ENCODE results near the gene CD6. TPM values are rescaled to one million over a fixed set of nuclear protein-coding genes. Genes with fewer than 3 reads are reported as not detected.

The CD6 gene
- total and polyA plus RNA-seq, 4 donors = 0.61 to 8.4 (median 3.3) TPM

DNA sequence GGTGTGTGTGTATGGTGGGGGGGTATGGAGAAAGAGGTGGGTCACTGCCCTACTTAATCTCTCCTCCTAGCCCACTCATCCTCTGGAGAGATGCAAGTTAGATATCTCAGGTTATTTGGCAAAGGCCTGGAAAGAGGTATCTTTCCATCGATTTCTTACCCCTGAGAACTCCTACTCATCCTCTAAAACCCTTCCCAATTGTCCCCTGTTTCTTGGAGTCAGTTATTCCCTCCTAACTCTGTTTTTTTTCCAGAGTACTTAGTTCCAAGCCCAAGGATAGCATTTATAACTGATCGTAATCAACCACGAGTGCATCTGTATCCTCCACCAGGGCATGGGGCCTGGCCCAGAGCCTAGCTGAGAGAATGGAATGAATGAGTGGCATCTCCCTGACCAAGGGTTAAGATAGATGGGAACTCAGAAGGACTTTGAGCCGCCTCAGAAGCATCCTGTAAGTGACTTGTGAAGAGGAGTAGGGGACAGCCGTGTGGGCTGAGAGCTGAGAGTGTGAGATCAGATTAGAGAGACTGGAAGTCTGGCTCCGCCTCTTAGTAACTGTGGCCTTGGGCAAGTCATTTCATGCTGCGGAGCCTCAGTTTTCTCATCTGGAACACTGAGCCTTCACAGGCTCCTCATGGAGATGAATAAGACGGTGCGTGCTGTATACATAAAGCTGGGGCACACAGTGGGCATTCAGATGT lies 16.2 kb downstream of the CD6 start:
- Histone ChIP-seq H3K9me3 (ENCODE audit: control insufficient read depth, insufficient read depth, low read length) (no peaks in the 10 kb centered on the region), H3K4me1 (ENCODE audit: control insufficient read depth, insufficient read depth, low read length) (peaks cover under 1% of the 10 kb centered on the region), H3K27me3 (ENCODE audit: control insufficient read depth, insufficient read depth, low read length) (no peaks in the 10 kb centered on the region), H3K27ac (ENCODE audit: low read depth, low read length) (no peak overlapping the region), H3K36me3 (ENCODE audit: control insufficient read depth, insufficient read depth, low read length) (no peaks in the 10 kb centered on the region), H3K4me3 (ENCODE audit: low read depth, low read length) (no peak overlapping the region)
- no peak for DNase-seq (ENCODE audit: low read depth in 4 of 6, low spot score in 6 of 6)
- WGBS (ENCODE audit: insufficient coverage) = 93% methylated on average over 6 of the region's 9 CpGs

GRCh38 chr11:60988658-60989057 lies 17.2 kb downstream of the CD6 start:
- no peak overlapping the region for H3K27ac ChIP-seq (ENCODE audit: low read depth, low read length)
- H3K36me3 ChIP-seq (ENCODE audit: control insufficient read depth, insufficient read depth, low read length) = no peaks in the 10 kb centered on the region
- H3K4me1 ChIP-seq (ENCODE audit: control insufficient read depth, insufficient read depth, low read length) = peaks cover 5% of the 10 kb centered on the region
- DNase-seq (ENCODE audit: low read depth in 4 of 6, low spot score in 6 of 6) = no peak
- no peaks in the 10 kb centered on the region for H3K9me3 ChIP-seq (ENCODE audit: control insufficient read depth, insufficient read depth, low read length)
- no peaks in the 10 kb centered on the region for H3K27me3 ChIP-seq (ENCODE audit: control insufficient read depth, insufficient read depth, low read length)
- WGBS (ENCODE audit: insufficient coverage) = 100% methylated on average over 1 of the region's 2 CpGs
- H3K4me3 ChIP-seq (ENCODE audit: low read depth, low read length) = no peak overlapping the region

DNA sequence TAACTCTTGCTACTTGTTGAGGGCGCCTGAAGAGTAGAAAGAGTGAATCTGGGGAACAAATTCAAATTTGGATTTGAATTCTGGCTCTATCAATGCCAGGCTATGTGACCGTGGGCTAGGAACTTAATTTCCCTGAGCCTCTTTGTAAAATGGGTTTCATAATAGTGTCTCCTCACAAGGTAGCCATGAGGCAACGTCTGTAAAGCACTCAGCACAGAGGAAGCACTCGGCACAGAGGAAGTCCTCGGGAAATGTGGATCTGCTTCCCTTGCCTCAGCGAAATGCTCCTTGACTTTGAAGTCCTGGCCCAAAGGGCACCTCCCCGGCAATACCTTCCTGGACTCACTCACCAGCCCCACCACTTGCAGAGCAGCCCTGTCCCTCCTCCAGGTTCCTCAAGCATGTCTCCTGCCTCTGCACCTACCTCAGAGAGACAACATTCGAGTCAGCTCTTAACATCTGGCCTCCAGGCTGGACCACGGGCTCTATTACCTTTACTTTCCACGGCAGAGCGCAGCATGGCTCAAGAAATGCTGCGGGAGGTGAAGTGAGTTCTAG lies 17.7 kb downstream of the CD6 start:
- H3K4me3 ChIP-seq (ENCODE audit: low read depth, low read length) = no peak overlapping the region
- WGBS (ENCODE audit: insufficient coverage) = 63% methylated on average over 7 of the region's 12 CpGs
- peaks cover 5% of the 10 kb centered on the region for H3K4me1 ChIP-seq (ENCODE audit: control insufficient read depth, insufficient read depth, low read length)
- no peaks in the 10 kb centered on the region for H3K9me3 ChIP-seq (ENCODE audit: control insufficient read depth, insufficient read depth, low read length)
- no peaks in the 10 kb centered on the region for H3K36me3 ChIP-seq (ENCODE audit: control insufficient read depth, insufficient read depth, low read length)
- H3K27ac ChIP-seq (ENCODE audit: low read depth, low read length) = no peak overlapping the region
- H3K27me3 ChIP-seq (ENCODE audit: control insufficient read depth, insufficient read depth, low read length) = no peaks in the 10 kb centered on the region
- no peak for DNase-seq (ENCODE audit: low read depth in 4 of 6, low spot score in 6 of 6)

- H3K4me3 ChIP-seq (ENCODE audit: low read depth, low read length) = no peak overlapping the region
- H3K27me3 ChIP-seq (ENCODE audit: control insufficient read depth, insufficient read depth, low read length) = no peaks in the 10 kb centered on the region
- no peaks in the 10 kb centered on the region for H3K36me3 ChIP-seq (ENCODE audit: control insufficient read depth, insufficient read depth, low read length)
- H3K4me1 ChIP-seq (ENCODE audit: control insufficient read depth, insufficient read depth, low read length) = peaks cover 5% of the 10 kb centered on the region
- H3K27ac ChIP-seq (ENCODE audit: low read depth, low read length) = no peak overlapping the region
- no peaks in the 10 kb centered on the region for H3K9me3 ChIP-seq (ENCODE audit: control insufficient read depth, insufficient read depth, low read length)
- no CpG with 5 or more reads among the region's 4 CpGs for WGBS (ENCODE audit: insufficient coverage)
- DNase-seq (ENCODE audit: low read depth in 4 of 6, low spot score in 6 of 6) = no peak
These were observed 20.0 kb downstream of the CD6 start for GRCh38 chr11:60991457-60991856.

- H3K27ac ChIP-seq (ENCODE audit: low read depth, low read length) = no peak overlapping the region
- no peaks in the 10 kb centered on the region for H3K9me3 ChIP-seq (ENCODE audit: control insufficient read depth, insufficient read depth, low read length)
- H3K36me3 ChIP-seq (ENCODE audit: control insufficient read depth, insufficient read depth, low read length) = no peaks in the 10 kb centered on the region
- H3K27me3 ChIP-seq (ENCODE audit: control insufficient read depth, insufficient read depth, low read length) = no peaks in the 10 kb centered on the region
- no peak overlapping the region for H3K4me3 ChIP-seq (ENCODE audit: low read depth, low read length)
- DNase-seq (ENCODE audit: low read depth in 4 of 6, low spot score in 6 of 6) = peak in 4 of 6 donors; percentile 40 to 86 (median 63)
- H3K4me1 ChIP-seq (ENCODE audit: control insufficient read depth, insufficient read depth, low read length) = peaks cover 5% of the 10 kb centered on the region
- WGBS (ENCODE audit: insufficient coverage) = 22% methylated on average over 5 of the region's 5 CpGs
These were observed 21.4 kb downstream of the CD6 start for GRCh38 chr11:60992842-60993409.

DNA sequence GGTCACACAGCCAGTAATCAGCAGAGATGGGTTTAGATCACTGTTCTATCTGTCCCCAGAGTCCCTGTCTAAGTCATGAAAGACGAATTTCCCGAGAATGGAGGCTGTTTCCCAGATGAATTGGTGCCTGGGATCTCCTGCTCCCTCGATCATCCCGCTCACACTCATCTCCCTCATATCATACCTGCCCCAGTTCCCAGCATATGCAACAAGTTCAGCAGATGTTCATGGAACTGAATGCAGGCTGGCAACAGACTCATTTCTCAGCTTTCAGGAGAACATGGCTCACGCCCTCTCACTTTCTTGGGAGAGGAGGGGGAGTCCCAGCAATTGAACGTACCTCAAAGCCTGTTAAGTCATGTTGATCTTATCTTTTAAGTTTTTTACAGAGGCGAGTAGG lies 22.1 kb downstream of the CD6 start:
- Histone ChIP-seq H3K27ac (ENCODE audit: low read depth, low read length) (no peak overlapping the region), H3K4me1 (ENCODE audit: control insufficient read depth, insufficient read depth, low read length) (peaks cover 5% of the 10 kb centered on the region), H3K9me3 (ENCODE audit: control insufficient read depth, insufficient read depth, low read length) (no peaks in the 10 kb centered on the region), H3K27me3 (ENCODE audit: control insufficient read depth, insufficient read depth, low read length) (no peaks in the 10 kb centered on the region), H3K4me3 (ENCODE audit: low read depth, low read length) (no peak overlapping the region), H3K36me3 (ENCODE audit: control insufficient read depth, insufficient read depth, low read length) (no peaks in the 10 kb centered on the region)
- WGBS (ENCODE audit: insufficient coverage) = 75% methylated on average over 7 of the region's 7 CpGs
- no peak for DNase-seq (ENCODE audit: low read depth in 4 of 6, low spot score in 6 of 6)

GRCh38 chr11:60994541-60995080 lies 23.1 kb downstream of the CD6 start:
- no peak overlapping the region for H3K4me3 ChIP-seq (ENCODE audit: low read depth, low read length)
- H3K27ac ChIP-seq (ENCODE audit: low read depth, low read length) = no peak overlapping the region
- no peak for DNase-seq (ENCODE audit: low read depth in 4 of 6, low spot score in 6 of 6)
- H3K9me3 ChIP-seq (ENCODE audit: control insufficient read depth, insufficient read depth, low read length) = no peaks in the 10 kb centered on the region
- WGBS (ENCODE audit: insufficient coverage) = 88% methylated on average over 1 of the region's 7 CpGs
- H3K36me3 ChIP-seq (ENCODE audit: control insufficient read depth, insufficient read depth, low read length) = no peaks in the 10 kb centered on the region
- H3K27me3 ChIP-seq (ENCODE audit: control insufficient read depth, insufficient read depth, low read length) = no peaks in the 10 kb centered on the region
- H3K4me1 ChIP-seq (ENCODE audit: control insufficient read depth, insufficient read depth, low read length) = peaks cover 5% of the 10 kb centered on the region

- H3K4me1 ChIP-seq (ENCODE audit: control insufficient read depth, insufficient read depth, low read length) = peaks cover 5% of the 10 kb centered on the region
- H3K9me3 ChIP-seq (ENCODE audit: control insufficient read depth, insufficient read depth, low read length) = no peaks in the 10 kb centered on the region
- H3K4me3 ChIP-seq (ENCODE audit: low read depth, low read length) = no peak overlapping the region
- H3K36me3 ChIP-seq (ENCODE audit: control insufficient read depth, insufficient read depth, low read length) = no peaks in the 10 kb centered on the region
- WGBS (ENCODE audit: insufficient coverage) = 82% methylated on average over 7 of the region's 7 CpGs
- DNase-seq (ENCODE audit: low read depth in 4 of 6, low spot score in 6 of 6) = no peak
- no peak overlapping the region for H3K27ac ChIP-seq (ENCODE audit: low read depth, low read length)
- H3K27me3 ChIP-seq (ENCODE audit: control insufficient read depth, insufficient read depth, low read length) = peaks cover 4% of the 10 kb centered on the region
These were observed 24.3 kb downstream of the CD6 start for GRCh38 chr11:60995798-60996197.

DNA sequence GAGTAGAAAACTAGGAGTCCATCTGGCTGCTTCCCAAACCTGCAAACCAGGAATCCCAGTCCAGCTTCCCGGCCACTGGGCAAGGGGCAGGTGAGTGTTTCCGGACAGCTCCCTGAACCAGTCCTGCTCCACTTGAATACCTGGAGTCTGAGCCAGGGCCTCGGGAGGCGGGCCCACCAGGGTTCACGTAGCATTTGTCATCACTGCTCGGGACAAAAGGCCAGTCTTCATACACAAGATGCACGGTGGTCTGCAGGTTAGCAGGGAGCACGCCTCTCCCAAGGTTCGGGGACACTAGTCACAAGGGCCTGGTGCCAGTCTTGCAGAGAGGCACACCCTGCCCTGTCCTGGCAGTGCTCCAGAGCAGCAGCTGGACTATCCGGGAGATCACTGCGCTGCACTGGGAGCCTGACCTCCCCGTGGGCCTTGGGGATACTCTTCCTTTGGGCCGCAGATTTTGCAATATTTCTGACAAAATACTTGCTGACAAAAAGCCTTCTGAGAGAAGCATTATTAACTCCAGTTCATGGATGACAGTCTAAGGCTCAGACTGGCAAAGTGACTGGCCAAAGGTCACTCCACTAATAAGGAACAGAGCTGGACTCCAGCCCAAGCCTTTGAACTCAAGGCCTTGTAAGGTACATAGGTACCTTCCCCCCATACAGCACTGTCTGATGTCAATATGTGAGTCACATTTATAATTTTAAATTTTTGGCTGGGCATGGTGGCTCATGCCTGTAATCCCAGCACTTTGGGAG lies 25.1 kb downstream of the CD6 start:
- H3K27me3 ChIP-seq (ENCODE audit: control insufficient read depth, insufficient read depth, low read length) = peaks cover 4% of the 10 kb centered on the region
- no peaks in the 10 kb centered on the region for H3K9me3 ChIP-seq (ENCODE audit: control insufficient read depth, insufficient read depth, low read length)
- H3K36me3 ChIP-seq (ENCODE audit: control insufficient read depth, insufficient read depth, low read length) = no peaks in the 10 kb centered on the region
- 83% methylated on average over 13 of the region's 13 CpGs for WGBS (ENCODE audit: insufficient coverage)
- DNase-seq (ENCODE audit: low read depth in 4 of 6, low spot score in 6 of 6) = no peak
- H3K27ac ChIP-seq (ENCODE audit: low read depth, low read length) = no peak overlapping the region
- no peak overlapping the region for H3K4me3 ChIP-seq (ENCODE audit: low read depth, low read length)
- H3K4me1 ChIP-seq (ENCODE audit: control insufficient read depth, insufficient read depth, low read length) = peaks cover 5% of the 10 kb centered on the region
